Measurements from ENCODE around the gene AFP.

AFP gene

DNA sequence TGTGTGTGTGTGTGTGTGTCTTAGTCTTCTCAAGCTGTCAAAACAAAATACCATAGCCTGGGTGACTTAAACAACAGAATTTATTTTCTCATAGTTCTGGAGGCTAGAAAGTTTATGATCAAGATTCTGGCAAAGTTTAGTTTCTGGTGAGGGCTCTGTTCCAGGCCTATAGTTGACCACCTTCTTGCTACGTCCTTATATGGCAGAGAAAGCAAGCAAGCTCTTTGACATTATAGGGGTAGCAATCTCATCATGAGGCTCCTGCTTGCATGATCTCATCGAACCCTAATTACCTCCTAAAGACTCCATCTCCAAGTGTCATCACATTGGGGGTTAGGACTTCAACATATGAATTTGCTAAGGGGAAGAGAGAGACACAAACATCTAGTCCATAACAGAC is 6.9 kb upstream of the AFP start:
- DNase-seq (ENCODE audit: low read depth in 2 of 2) = no peak
- TF ChIP-seq, protein P1, sequence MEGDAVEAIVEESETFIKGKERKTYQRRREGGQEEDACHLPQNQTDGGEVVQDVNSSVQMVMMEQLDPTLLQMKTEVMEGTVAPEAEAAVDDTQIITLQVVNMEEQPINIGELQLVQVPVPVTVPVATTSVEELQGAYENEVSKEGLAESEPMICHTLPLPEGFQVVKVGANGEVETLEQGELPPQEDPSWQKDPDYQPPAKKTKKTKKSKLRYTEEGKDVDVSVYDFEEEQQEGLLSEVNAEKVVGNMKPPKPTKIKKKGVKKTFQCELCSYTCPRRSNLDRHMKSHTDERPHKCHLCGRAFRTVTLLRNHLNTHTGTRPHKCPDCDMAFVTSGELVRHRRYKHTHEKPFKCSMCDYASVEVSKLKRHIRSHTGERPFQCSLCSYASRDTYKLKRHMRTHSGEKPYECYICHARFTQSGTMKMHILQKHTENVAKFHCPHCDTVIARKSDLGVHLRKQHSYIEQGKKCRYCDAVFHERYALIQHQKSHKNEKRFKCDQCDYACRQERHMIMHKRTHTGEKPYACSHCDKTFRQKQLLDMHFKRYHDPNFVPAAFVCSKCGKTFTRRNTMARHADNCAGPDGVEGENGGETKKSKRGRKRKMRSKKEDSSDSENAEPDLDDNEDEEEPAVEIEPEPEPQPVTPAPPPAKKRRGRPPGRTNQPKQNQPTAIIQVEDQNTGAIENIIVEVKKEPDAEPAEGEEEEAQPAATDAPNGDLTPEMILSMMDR (IDR thresholded peaks at IDR 0.05; ENCODE audit: low read depth, low read length) = no peak
- no peak overlapping the region for H3K4me3 ChIP-seq (replicated peaks in 1 of 2; ENCODE audit: low read depth in 2 of 2, low read length in 2 of 2)

DNA sequence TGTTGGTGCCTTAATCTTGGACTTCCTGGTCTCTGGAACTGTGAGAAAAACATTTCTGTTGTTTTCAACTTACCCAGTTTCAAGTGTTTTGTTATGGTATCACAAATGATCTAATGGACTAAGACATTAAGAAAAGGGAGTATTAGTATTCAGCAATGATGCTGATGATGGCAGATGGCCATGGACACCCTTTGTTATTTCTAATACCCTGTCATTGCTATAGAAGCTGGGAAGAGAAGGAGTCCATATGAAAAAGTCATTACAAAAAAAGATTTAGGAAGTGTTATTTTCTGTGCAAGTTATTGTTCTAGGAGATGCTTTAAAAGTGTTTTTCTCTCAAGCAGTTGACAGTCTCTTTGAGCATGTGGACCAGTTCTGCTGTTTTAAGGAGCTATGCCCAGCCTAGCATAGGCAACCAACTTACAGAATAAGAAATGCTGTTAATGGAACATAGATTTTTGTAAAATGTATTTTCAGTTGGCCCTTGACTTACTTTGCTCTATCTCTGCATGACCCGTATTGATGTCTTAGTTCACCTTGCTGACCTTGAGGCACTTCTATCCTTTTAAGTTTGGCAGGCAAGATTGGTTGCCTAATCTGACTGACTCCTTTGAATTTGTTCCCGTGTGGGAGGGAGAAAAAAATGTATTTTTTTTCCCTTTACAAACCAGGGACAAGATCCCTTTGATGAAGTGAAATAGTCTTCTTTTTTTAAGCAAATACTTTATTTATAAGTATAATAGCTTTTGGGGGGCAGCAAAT is 6.0 kb upstream of the AFP start:
- TF ChIP-seq, protein P1 (IDR thresholded peaks at IDR 0.05; ENCODE audit: low read depth, low read length) = no peak
- no peak overlapping the region for H3K4me3 ChIP-seq (replicated peaks in 1 of 2; ENCODE audit: low read depth in 2 of 2, low read length in 2 of 2)
- no peak for DNase-seq (ENCODE audit: low read depth in 2 of 2)

DNA sequence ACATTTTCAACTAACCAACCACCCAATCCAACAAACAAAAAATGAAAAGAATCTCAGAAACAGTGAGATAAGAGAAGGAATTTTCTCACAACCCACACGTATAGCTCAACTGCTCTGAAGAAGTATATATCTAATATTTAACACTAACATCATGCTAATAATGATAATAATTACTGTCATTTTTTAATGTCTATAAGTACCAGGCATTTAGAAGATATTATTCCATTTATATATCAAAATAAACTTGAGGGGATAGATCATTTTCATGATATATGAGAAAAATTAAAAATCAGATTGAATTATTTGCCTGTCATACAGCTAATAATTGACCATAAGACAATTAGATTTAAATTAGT is 4.2 kb upstream of the AFP start:
- no peak overlapping the region for H3K4me3 ChIP-seq (replicated peaks in 1 of 2; ENCODE audit: low read depth in 2 of 2, low read length in 2 of 2)
- TF ChIP-seq, protein P1 (IDR thresholded peaks at IDR 0.05; ENCODE audit: low read depth, low read length) = no peak
- no peak for DNase-seq (ENCODE audit: low read depth in 2 of 2)

DNA sequence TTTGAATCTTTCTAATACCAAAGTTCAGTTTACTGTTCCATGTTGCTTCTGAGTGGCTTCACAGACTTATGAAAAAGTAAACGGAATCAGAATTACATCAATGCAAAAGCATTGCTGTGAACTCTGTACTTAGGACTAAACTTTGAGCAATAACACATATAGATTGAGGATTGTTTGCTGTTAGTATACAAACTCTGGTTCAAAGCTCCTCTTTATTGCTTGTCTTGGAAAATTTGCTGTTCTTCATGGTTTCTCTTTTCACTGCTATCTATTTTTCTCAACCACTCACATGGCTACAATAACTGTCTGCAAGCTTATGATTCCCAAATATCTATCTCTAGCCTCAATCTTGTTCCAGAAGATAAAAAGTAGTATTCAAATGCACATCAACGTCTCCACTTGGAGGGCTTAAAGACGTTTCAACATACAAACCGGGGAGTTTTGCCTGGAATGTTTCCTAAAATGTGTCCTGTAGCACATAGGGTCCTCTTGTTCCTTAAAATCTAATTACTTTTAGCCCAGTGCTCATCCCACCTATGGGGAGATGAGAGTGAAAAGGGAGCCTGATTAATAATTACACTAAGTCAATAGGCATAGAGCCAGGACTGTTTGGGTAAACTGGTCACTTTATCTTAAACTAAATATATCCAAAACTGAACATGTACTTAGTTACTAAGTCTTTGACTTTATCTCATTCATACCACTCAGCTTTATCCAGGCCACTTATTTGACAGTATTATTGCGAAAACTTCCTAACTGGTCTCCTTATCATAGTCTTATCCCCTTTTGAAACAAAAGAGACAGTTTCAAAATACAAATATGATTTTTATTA is 3.6 kb upstream of the AFP start:
- TF ChIP-seq, protein P1 (IDR thresholded peaks at IDR 0.05; ENCODE audit: low read depth, low read length) = no peak
- peak in 1 of 2 donors; percentile 4 for DNase-seq (ENCODE audit: low read depth in 2 of 2)
- no peak overlapping the region for H3K4me3 ChIP-seq (replicated peaks in 1 of 2; ENCODE audit: low read depth in 2 of 2, low read length in 2 of 2)

DNA sequence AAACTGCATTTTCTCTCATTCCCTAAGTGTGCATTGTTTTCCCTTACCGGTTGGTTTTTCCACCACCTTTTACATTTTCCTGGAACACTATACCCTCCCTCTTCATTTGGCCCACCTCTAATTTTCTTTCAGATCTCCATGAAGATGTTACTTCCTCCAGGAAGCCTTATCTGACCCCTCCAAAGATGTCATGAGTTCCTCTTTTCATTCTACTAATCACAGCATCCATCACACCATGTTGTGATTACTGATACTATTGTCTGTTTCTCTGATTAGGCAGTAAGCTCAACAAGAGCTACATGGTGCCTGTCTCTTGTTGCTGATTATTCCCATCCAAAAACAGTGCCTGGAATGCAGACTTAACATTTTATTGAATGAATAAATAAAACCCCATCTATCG is 2.9 kb upstream of the AFP start:
- H3K4me3 ChIP-seq (replicated peaks in 1 of 2; ENCODE audit: low read depth in 2 of 2, low read length in 2 of 2) = no peak overlapping the region
- TF ChIP-seq, protein P1 (IDR thresholded peaks at IDR 0.05; ENCODE audit: low read depth, low read length) = no peak
- DNase-seq (ENCODE audit: low read depth in 2 of 2) = no peak

DNA sequence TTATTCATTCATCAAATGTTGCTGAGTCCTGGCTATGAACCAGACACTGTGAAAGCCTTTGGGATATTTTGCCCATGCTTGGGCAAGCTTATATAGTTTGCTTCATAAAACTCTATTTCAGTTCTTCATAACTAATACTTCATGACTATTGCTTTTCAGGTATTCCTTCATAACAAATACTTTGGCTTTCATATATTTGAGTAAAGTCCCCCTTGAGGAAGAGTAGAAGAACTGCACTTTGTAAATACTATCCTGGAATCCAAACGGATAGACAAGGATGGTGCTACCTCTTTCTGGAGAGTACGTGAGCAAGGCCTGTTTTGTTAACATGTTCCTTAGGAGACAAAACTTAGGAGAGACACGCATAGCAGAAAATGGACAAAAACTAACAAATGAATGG is 1.7 kb upstream of the AFP start:
- H3K4me3 ChIP-seq (replicated peaks in 1 of 2; ENCODE audit: low read depth in 2 of 2, low read length in 2 of 2) = no peak overlapping the region
- TF ChIP-seq, protein P1 (IDR thresholded peaks at IDR 0.05; ENCODE audit: low read depth, low read length) = peak; percentile 59
- peak; percentile 17 to 38 for DNase-seq (ENCODE audit: low read depth in 2 of 2)
